Breast epithelium (tissue), 4 donors: ENCODE measurements around the gene ASB4. TPM values are rescaled to one million over a fixed set of nuclear protein-coding genes. Genes with fewer than 3 reads are reported as not detected.

Source experiments
- DNase-seq, 2 donors: peaks; one replicate each; pipeline ENCODE4 v3.0.0-alpha.2; 2019; ENCODE audit warnings: low spot score in 2 of 2
- H3K27ac ChIP-seq, 2 donors: fragments of 200-600 bp; sonication (generic) in 1 of 2; one replicate each; pipeline ENCODE4 v1.5.1; 2016 to 2019; ENCODE audit warnings: mild to moderate bottlenecking in 1 of 2
- H3K27me3 ChIP-seq, 2 donors: fragments of 200-600 bp; sonication (generic) in 1 of 2; one replicate each; pipeline versions ENCODE4 v1.5.1 to v1.6.0; 2017 to 2019; ENCODE audit warnings: control low read depth in 1 of 2, mild to moderate bottlenecking in 1 of 2
- H3K36me3 ChIP-seq: fragments of 200-600 bp; one replicate; pipeline ENCODE4 v1.5.1; 2019
- H3K4me1 ChIP-seq, 2 donors: fragments of 200-600 bp; sonication (generic); one replicate each; pipeline ENCODE4 v1.5.1; 2016 to 2019; ENCODE audit warnings: control low read depth in 1 of 2
- H3K4me3 ChIP-seq, 3 donors: fragments of 200-600 bp; sonication (generic); 1 replicate in 2 of 3; 2 replicates in 1 of 3; pipeline ENCODE4 v1.5.1; 2016 to 2019; ENCODE audit warnings: mild to moderate bottlenecking in 3 of 3, moderate library complexity in 2 of 3
- H3K9me3 ChIP-seq, 2 donors: fragments of 200-600 bp; sonication (generic) in 1 of 2; one replicate each; pipeline ENCODE4 v1.5.1; 2016 to 2019; ENCODE audit warnings: control low read depth in 1 of 2
- POLR2A ChIP-seq: fragments of 450-650 bp; IDR thresholded peaks from one replicate; pipeline ENCODE4 v1.6.1; 2016; ENCODE audit warnings: antibody characterized with exemption, mild to moderate bottlenecking, moderate library complexity
- POLR2AphosphoS5 ChIP-seq, 3 donors: sonication (generic); formaldehyde crosslinking; IDR thresholded peaks; one replicate each; pipeline ENCODE4 v1.6.1; 2017; ENCODE audit warnings: antibody characterized with exemption in 3 of 3
- intact Hi-C: fragments of 100-400 bp; cut with DNase I; formaldehyde crosslinking; loops from one replicate; pipeline ENCODE4 v1.15.1; 2023; ENCODE audit warnings: low total_unique reads
- total RNA-seq, 3 donors: library from RNA; depleted of rRNA; stranded (reverse); fragments of >200 nt; gene quantifications; one replicate each; pipeline ENCODE4 v1.1.0, GENCODE V29; 2016
- TF ChIP-seq, protein P1 (sequence below), 3 donors: fragments of 450-650 bp; IDR thresholded peaks; one replicate each; pipeline ENCODE4 v1.5.1; 2016 to 2017; ENCODE audit warnings: antibody characterized with exemption in 3 of 3, mild to moderate bottlenecking in 3 of 3, moderate library complexity in 3 of 3

ASB4 gene
- total RNA-seq, 3 donors from 2014 or later, result 0.16 to 0.33 (median 0.29) TPM

DNA sequence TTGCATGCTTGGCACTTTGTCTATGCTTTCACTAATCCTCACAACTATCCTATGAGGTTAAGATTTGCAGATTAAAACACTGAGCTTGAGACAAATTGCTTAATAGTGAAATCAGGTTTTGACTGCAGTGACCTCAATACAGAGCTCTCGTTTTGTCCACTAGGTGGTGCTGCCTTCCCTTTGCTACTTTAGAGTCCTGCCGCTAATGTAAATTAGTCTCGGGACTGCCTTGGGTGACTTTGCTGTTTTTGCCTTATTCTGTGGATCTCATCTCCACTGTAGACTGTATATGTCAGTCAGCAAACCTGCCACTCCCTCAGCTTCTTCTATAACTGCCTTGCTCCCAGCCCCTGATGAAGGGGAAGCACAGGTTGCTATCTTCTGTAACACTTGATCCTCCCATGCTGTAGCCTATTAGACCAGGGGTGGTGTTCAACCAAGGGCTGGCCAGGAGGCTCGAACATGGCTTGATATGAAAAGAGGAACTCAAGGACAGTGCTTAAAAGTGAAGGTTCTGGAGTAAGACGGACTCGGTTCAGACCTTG, 26.0 kb downstream of the ASB4 start:
- no peaks in the 10 kb centered on the region for H3K27me3 ChIP-seq
- H3K4me3 ChIP-seq, result no peak overlapping the region
- TF ChIP-seq, protein P1, sequence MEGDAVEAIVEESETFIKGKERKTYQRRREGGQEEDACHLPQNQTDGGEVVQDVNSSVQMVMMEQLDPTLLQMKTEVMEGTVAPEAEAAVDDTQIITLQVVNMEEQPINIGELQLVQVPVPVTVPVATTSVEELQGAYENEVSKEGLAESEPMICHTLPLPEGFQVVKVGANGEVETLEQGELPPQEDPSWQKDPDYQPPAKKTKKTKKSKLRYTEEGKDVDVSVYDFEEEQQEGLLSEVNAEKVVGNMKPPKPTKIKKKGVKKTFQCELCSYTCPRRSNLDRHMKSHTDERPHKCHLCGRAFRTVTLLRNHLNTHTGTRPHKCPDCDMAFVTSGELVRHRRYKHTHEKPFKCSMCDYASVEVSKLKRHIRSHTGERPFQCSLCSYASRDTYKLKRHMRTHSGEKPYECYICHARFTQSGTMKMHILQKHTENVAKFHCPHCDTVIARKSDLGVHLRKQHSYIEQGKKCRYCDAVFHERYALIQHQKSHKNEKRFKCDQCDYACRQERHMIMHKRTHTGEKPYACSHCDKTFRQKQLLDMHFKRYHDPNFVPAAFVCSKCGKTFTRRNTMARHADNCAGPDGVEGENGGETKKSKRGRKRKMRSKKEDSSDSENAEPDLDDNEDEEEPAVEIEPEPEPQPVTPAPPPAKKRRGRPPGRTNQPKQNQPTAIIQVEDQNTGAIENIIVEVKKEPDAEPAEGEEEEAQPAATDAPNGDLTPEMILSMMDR (IDR thresholded peaks at IDR 0.05), result peak; percentile 66 to 87 (median 81)
- TF ChIP-seq POLR2A (no peak), POLR2AphosphoS5 (IDR thresholded peaks at IDR 0.05) (peak in 1 of 3 donors; percentile 24)
- DNase-seq, result peak; percentile 46 to 67
- no peak overlapping the region for H3K27ac ChIP-seq
- no peaks in the 10 kb centered on the region for H3K9me3 ChIP-seq
- no peaks in the 10 kb centered on the region for H3K4me1 ChIP-seq
- H3K36me3 ChIP-seq, result no peaks in the 10 kb centered on the region
- intact Hi-C loops, result no loop called here

DNA sequence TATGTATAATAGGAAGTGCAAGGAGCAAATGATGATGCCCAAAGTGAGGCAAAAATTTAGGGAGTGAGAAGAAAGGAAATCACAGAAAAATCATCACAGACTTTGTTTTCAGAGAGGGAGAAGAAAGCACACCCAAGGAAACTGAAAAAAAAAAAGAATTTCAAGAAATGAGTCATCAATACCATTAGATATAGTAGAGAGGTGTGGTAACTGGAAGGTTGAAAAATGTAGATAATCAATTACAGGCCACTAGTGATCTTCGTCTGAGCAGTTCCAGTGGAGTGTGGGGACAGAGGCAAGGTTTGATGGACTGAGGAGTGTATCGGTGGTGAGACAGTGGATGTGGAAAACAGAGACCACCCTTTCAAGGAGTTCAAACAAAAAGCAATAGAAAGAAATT, 31.7 kb downstream of the ASB4 start:
- DNase-seq, result no peak
- no peaks in the 10 kb centered on the region for H3K36me3 ChIP-seq
- no peak overlapping the region for H3K27ac ChIP-seq
- intact Hi-C loops, result no loop called here
- no peaks in the 10 kb centered on the region for H3K4me1 ChIP-seq
- no peaks in the 10 kb centered on the region for H3K9me3 ChIP-seq
- no peak overlapping the region for H3K4me3 ChIP-seq
- no peaks in the 10 kb centered on the region for H3K27me3 ChIP-seq
- TF ChIP-seq POLR2A, result no peak
- no peak for TF ChIP-seq POLR2AphosphoS5 (IDR thresholded peaks at IDR 0.05)
- TF ChIP-seq, protein P1 (IDR thresholded peaks at IDR 0.05), result no peak

DNA sequence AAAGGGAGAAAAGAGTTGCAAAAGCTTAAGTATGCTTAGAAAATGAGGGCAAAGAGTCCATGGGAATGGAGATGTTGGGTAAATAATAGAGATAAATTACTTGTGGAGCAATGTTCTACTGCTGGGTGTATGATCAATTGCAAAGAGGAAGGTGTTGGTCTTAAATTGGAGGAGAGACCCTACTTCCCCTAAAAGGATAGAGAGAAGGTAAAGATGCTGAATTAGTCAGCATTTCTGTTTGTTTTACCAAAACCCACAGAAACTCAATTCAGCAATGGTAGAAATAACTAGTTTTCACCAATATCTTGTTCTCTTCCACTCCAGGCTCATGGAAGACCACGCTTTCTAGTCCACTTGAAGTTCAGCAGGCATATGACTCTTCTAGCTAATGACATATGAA, 32.1 kb downstream of the ASB4 start:
- intact Hi-C loops, result no loop called here
- TF ChIP-seq POLR2AphosphoS5 (IDR thresholded peaks at IDR 0.05) (no peak), POLR2A (no peak)
- TF ChIP-seq, protein P1 (IDR thresholded peaks at IDR 0.05), result no peak
- no peak for DNase-seq
- H3K27ac ChIP-seq, result no peak overlapping the region
- no peaks in the 10 kb centered on the region for H3K4me1 ChIP-seq
- no peaks in the 10 kb centered on the region for H3K36me3 ChIP-seq
- H3K27me3 ChIP-seq, result no peaks in the 10 kb centered on the region
- H3K4me3 ChIP-seq, result no peak overlapping the region
- no peaks in the 10 kb centered on the region for H3K9me3 ChIP-seq

DNA sequence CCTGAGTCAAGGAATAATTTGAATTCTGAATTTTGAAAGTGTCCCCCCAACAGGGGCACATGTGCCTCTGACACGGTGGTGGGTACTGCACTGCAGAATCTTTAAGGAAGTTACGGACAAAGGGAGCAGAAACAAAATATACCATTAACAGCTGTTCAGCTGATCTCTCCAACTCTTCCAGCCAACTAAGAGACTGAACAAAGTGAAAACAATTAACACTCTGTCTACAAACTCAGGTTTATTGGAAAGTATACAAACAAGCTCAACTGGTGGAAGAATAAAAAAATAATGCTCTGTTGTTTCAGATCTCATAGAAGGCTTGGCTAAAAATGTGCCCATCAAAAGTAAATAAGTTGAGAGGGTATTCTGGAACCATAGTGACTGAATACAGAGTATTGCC, 34.4 kb downstream of the ASB4 start:
- Histone ChIP-seq H3K9me3 (no peaks in the 10 kb centered on the region), H3K27me3 (no peaks in the 10 kb centered on the region), H3K4me1 (no peaks in the 10 kb centered on the region), H3K36me3 (no peaks in the 10 kb centered on the region), H3K27ac (no peak overlapping the region), H3K4me3 (no peak overlapping the region)
- intact Hi-C loops, result no loop called here
- TF ChIP-seq POLR2A (no peak), POLR2AphosphoS5 (IDR thresholded peaks at IDR 0.05) (no peak)
- TF ChIP-seq, protein P1 (IDR thresholded peaks at IDR 0.05), result no peak
- DNase-seq, result no peak

DNA sequence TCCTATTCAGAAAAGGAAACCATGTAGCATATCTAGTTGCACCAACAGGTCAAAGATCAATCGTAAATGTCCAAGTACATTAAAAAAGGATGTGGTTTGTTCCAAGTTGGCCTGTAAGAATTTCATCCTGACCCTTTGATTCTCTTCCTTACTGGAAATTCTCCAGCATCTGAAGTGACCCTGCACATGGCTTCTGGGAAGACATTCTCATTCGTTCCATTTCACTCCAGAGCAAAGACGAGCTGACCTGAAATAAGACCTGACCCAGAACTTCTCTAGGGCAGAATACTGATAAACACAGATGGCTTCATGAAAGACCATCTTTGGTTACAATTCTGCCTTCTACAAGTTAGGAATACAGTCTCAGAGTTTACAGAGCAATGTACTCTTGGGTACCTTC, 39.8 kb downstream of the ASB4 start:
- H3K9me3 ChIP-seq, result no peaks in the 10 kb centered on the region
- no peak overlapping the region for H3K4me3 ChIP-seq
- TF ChIP-seq, protein P1 (IDR thresholded peaks at IDR 0.05), result no peak
- TF ChIP-seq POLR2AphosphoS5 (IDR thresholded peaks at IDR 0.05) (no peak), POLR2A (no peak)
- no peaks in the 10 kb centered on the region for H3K27me3 ChIP-seq
- no peak for DNase-seq
- H3K27ac ChIP-seq, result peak overlapping the region in 1 of 2 donors; percentile 10
- H3K36me3 ChIP-seq, result no peaks in the 10 kb centered on the region
- intact Hi-C loops, result loop anchor here (5.0 kb wide), 1 partner anchor 162 kb away; no protein-coding TSS in a partner anchor
- H3K4me1 ChIP-seq, result no peaks in the 10 kb centered on the region
